A549 (cell line): ENCODE measurements around the gene ZNF48.
A peak's percentile ranks its signal among the peaks of the same experiment; 100 is the strongest.

ENCODE experiments used
- CTCF ChIP-seq: fragments of >200 bp; sonication (Bioruptor Twin); formaldehyde crosslinking; IDR thresholded peaks from 3 replicates; pipeline ENCODE4 v1.5.1; 2016
- MAX ChIP-seq: IDR thresholded peaks from 2 replicates; pipeline ENCODE4 v1.6.1; 2012
- RAD21 ChIP-seq, 2 experiments: fragments of >200 bp in 1 of 2; sonication (Bioruptor Twin) in 1 of 2; formaldehyde crosslinking in 1 of 2; IDR thresholded peaks in 1 of 2; conservative IDR thresholded peaks in 1 of 2; 2 replicates in 1 of 2; 3 replicates in 1 of 2; pipeline ENCODE4 v1.6.1; 2012 to 2018; ENCODE audit warnings: inconsistent platforms in 1 of 2

GRCh38 chr16:30377812-30378235 is 17.4 kb upstream of the ZNF48 start:
- TF ChIP-seq MAX (peak; percentile 83), RAD21 (conservative IDR thresholded peaks at IDR 0.05 in 1 of 2, IDR thresholded peaks at IDR 0.05 in 1 of 2) (no peak), CTCF (no peak)
